HEK293 (cell line): ENCODE measurements around the gene KLHL21.

Source experiments
- GLIS2 ChIP-seq: fragments of 450-650 bp; formaldehyde crosslinking; IDR thresholded peaks from 2 replicates; pipeline ENCODE4 v1.5.1; 2016; ENCODE audit warnings: missing biosample characterization, missing genetic modification characterization
- HOXA7 ChIP-seq: sonication (generic); formaldehyde crosslinking; IDR thresholded peaks from 2 replicates; pipeline ENCODE4 v1.8.1; 2022; ENCODE audit warnings: missing genetic modification reagents, borderline replicate concordance
- KLF17 ChIP-seq: fragments of 450-650 bp; formaldehyde crosslinking; IDR thresholded peaks from 2 replicates; pipeline ENCODE4 v1.5.1; 2016; ENCODE audit warnings: missing biosample characterization, missing genetic modification characterization
- KLF7 ChIP-seq: fragments of 450-650 bp; formaldehyde crosslinking; IDR thresholded peaks from 2 replicates; pipeline ENCODE4 v1.5.1; 2016; ENCODE audit warnings: missing biosample characterization, missing genetic modification characterization, borderline replicate concordance
- KLF8 ChIP-seq: fragments of 450-650 bp; formaldehyde crosslinking; IDR thresholded peaks from 2 replicates; pipeline ENCODE4 v1.5.1; 2016; ENCODE audit warnings: missing biosample characterization, missing genetic modification characterization
- MZF1 ChIP-seq: fragments of 450-650 bp; formaldehyde crosslinking; IDR thresholded peaks from 2 replicates; pipeline ENCODE4 v1.5.1; 2017; ENCODE audit warnings: missing biosample characterization, missing genetic modification characterization, borderline replicate concordance
- SCRT2 ChIP-seq: fragments of 450-650 bp; formaldehyde crosslinking; IDR thresholded peaks from 2 replicates; pipeline ENCODE4 v1.5.1; 2016; ENCODE audit warnings: missing biosample characterization, missing genetic modification characterization
- TSHZ1 ChIP-seq: fragments of 450-650 bp; formaldehyde crosslinking; IDR thresholded peaks from 2 replicates; pipeline ENCODE4 v1.5.1; 2016; ENCODE audit warnings: missing biosample characterization, missing genetic modification characterization, borderline replicate concordance
- ZBTB11 ChIP-seq: fragments of 450-650 bp; formaldehyde crosslinking; conservative IDR thresholded peaks from 2 replicates; pipeline ENCODE4 v1.5.1; 2016; ENCODE audit warnings: low read depth, missing biosample characterization, missing genetic modification characterization
- ZFP3 ChIP-seq: fragments of 450-650 bp; formaldehyde crosslinking; IDR thresholded peaks from 2 replicates; pipeline ENCODE4 v1.5.1; 2016; ENCODE audit warnings: low read depth, missing biosample characterization, missing genetic modification characterization
- ZIC2 ChIP-seq: fragments of 450-650 bp; formaldehyde crosslinking; IDR thresholded peaks from 2 replicates; pipeline ENCODE4 v1.5.1; 2016; ENCODE audit warnings: missing biosample characterization, missing genetic modification characterization
- ZNF112 ChIP-seq: fragments of 450-650 bp; formaldehyde crosslinking; IDR thresholded peaks from 2 replicates; pipeline ENCODE4 v1.5.0; 2017; ENCODE audit warnings: missing biosample characterization, missing genetic modification characterization
- ZNF132 ChIP-seq: fragments of 450-650 bp; formaldehyde crosslinking; IDR thresholded peaks from 2 replicates; pipeline ENCODE4 v1.5.1; 2017; ENCODE audit warnings: missing biosample characterization, missing genetic modification characterization, borderline replicate concordance
- ZNF18 ChIP-seq: fragments of 450-650 bp; formaldehyde crosslinking; IDR thresholded peaks from 2 replicates; pipeline ENCODE4 v1.5.1; 2016; ENCODE audit warnings: missing biosample characterization, missing genetic modification characterization
- ZNF2 ChIP-seq: fragments of 450-650 bp; formaldehyde crosslinking; IDR thresholded peaks from 2 replicates; pipeline ENCODE4 v1.5.1; 2016; ENCODE audit warnings: missing biosample characterization, missing genetic modification characterization
- ZNF248 ChIP-seq: fragments of 450-650 bp; formaldehyde crosslinking; IDR thresholded peaks from 2 replicates; pipeline ENCODE4 v1.5.1; 2017; ENCODE audit warnings: missing biosample characterization, missing genetic modification characterization
- ZNF274 ChIP-seq, 2 experiments: fragments of 200-500 bp in 1 of 2; fragments of 450-650 bp in 1 of 2; sonication (Bioruptor generic) in 1 of 2; formaldehyde crosslinking in 1 of 2; IDR thresholded peaks; 2 replicates each; pipeline versions ENCODE4 v1.5.1 to v1.6.1; 2014 to 2016; ENCODE audit warnings: borderline replicate concordance in 1 of 2, inconsistent platforms in 1 of 2, low read length in 1 of 2, missing biosample characterization in 1 of 2, missing genetic modification characterization in 1 of 2
- ZNF311 ChIP-seq: fragments of 450-650 bp; formaldehyde crosslinking; IDR thresholded peaks from 2 replicates; pipeline ENCODE4 v1.5.1; 2017; ENCODE audit warnings: missing biosample characterization, missing genetic modification characterization, borderline replicate concordance
- ZNF366 ChIP-seq: fragments of 450-650 bp; formaldehyde crosslinking; conservative IDR thresholded peaks from 2 replicates; pipeline ENCODE4 v1.5.1; 2016; ENCODE audit warnings: missing biosample characterization, missing genetic modification characterization
- ZNF394 ChIP-seq: fragments of 450-650 bp; formaldehyde crosslinking; IDR thresholded peaks from 2 replicates; pipeline ENCODE4 v1.5.1; 2016; ENCODE audit warnings: missing biosample characterization, missing genetic modification characterization, mild to moderate bottlenecking, moderate library complexity, borderline replicate concordance
- ZNF416 ChIP-seq: fragments of 450-650 bp; formaldehyde crosslinking; IDR thresholded peaks from 2 replicates; pipeline ENCODE4 v1.5.1; 2016; ENCODE audit warnings: missing biosample characterization, missing genetic modification characterization
- ZNF473 ChIP-seq: fragments of 450-650 bp; formaldehyde crosslinking; IDR thresholded peaks from 2 replicates; pipeline ENCODE4 v1.5.1; 2017; ENCODE audit warnings: missing biosample characterization, missing genetic modification characterization
- ZNF558 ChIP-seq: fragments of 450-650 bp; formaldehyde crosslinking; IDR thresholded peaks from 2 replicates; pipeline ENCODE4 v1.5.1; 2016; ENCODE audit warnings: missing biosample characterization, missing genetic modification characterization
- ZNF560 ChIP-seq: fragments of 450-650 bp; formaldehyde crosslinking; IDR thresholded peaks from 2 replicates; pipeline ENCODE4 v1.5.1; 2017; ENCODE audit warnings: missing biosample characterization, missing genetic modification characterization, borderline replicate concordance
- ZNF561 ChIP-seq: fragments of 450-650 bp; IDR thresholded peaks from 2 replicates; pipeline ENCODE4 v1.5.1; 2018; ENCODE audit warnings: missing biosample characterization, missing genetic modification characterization, borderline replicate concordance
- ZNF621 ChIP-seq: fragments of 450-650 bp; formaldehyde crosslinking; IDR thresholded peaks from 2 replicates; pipeline ENCODE4 v1.5.1; 2017; ENCODE audit warnings: missing biosample characterization, missing genetic modification characterization
- ZSCAN23 ChIP-seq: fragments of 450-650 bp; formaldehyde crosslinking; IDR thresholded peaks from 2 replicates; pipeline ENCODE4 v1.5.1; 2016; ENCODE audit warnings: missing biosample characterization, missing genetic modification characterization
- ZSCAN4 ChIP-seq: fragments of 450-650 bp; formaldehyde crosslinking; IDR thresholded peaks from 2 replicates; pipeline ENCODE4 v1.5.1; 2017; ENCODE audit warnings: missing biosample characterization, missing genetic modification characterization
- ZXDB ChIP-seq: fragments of 450-650 bp; formaldehyde crosslinking; IDR thresholded peaks from 2 replicates; pipeline ENCODE4 v1.5.1; 2016; ENCODE audit warnings: missing biosample characterization, missing genetic modification characterization

The KLHL21 gene

GRCh38 chr1:6601049-6601922 is 1.4 kb downstream of the KLHL21 start (continued):
- TF ChIP-seq ZBTB11 (tag by site-specific recombination) (no peak), TSHZ1 (tag by site-specific recombination) (no peak), ZNF621 (no peak), ZNF18 (tag by site-specific recombination) (no peak), ZFP3 (no peak), HOXA7 (CRISPR knock-in tag) (no peak), SCRT2 (no peak), ZNF248 (no peak), ZNF2 (tag by site-specific recombination) (no peak), ZNF416 (tag by site-specific recombination) (no peak), ZNF366 (tag by site-specific recombination) (no peak), ZNF132 (tag by site-specific recombination) (no peak), GLIS2 (tag by site-specific recombination) (peak; percentile 89), ZNF560 (tag by site-specific recombination) (no peak), KLF17 (tag by site-specific recombination) (peak; percentile 57; the same call in 1 of the 2 replicates), KLF7 (tag by site-specific recombination) (no peak), KLF8 (tag by site-specific recombination) (no peak), ZNF274 (IDR thresholded peaks at IDR 0.05; ENCODE audit: low read length) (no peak), ZNF274 (tag by site-specific recombination; IDR thresholded peaks at IDR 0.05; ENCODE audit: borderline replicate concordance) (no peak), ZNF394 (tag by site-specific recombination) (0 out of 2 replicates have a peak, but pooled peaks have one; percentile 35), ZSCAN23 (tag by site-specific recombination) (no peak), ZSCAN4 (tag by site-specific recombination) (no peak), ZXDB (tag by site-specific recombination) (no peak; the same call in 1 of the 2 replicates), MZF1 (tag by site-specific recombination) (no peak), ZNF112 (tag by site-specific recombination) (no peak), ZNF558 (no peak), ZIC2 (tag by site-specific recombination) (peak; percentile 83), ZNF311 (tag by site-specific recombination) (no peak), ZNF561 (tag by site-specific recombination) (peak; percentile 46; the same call in 1 of the 2 replicates), ZNF473 (tag by site-specific recombination) (no peak)
